HG03103 (cell line): Measurements from ENCODE around the gene GPATCH8.
A peak's percentile ranks its signal among the peaks of the same experiment; 100 is the strongest.
"Not testable (repeated sequence)": the region's sequence is repeated elsewhere in the genome, so short reads cannot be mapped to it uniquely, and the experiment has no call there.

Source experiments
- ATAC-seq: cut with Tn5 transposase; IDR thresholded peaks from one replicate; pipeline ENCODE4 v1.9.1; 2021; ENCODE audit warnings: low read depth; ENCODE audit not compliant: unreplicated experiment

The GPATCH8 gene

GRCh38 chr17:44398692-44399691, 104.2 kb downstream of the GPATCH8 start:
- no peak for ATAC-seq

- no peak for ATAC-seq
These were observed 105.4 kb downstream of the GPATCH8 start for GRCh38 chr17:44397479-44398440.

DNA sequence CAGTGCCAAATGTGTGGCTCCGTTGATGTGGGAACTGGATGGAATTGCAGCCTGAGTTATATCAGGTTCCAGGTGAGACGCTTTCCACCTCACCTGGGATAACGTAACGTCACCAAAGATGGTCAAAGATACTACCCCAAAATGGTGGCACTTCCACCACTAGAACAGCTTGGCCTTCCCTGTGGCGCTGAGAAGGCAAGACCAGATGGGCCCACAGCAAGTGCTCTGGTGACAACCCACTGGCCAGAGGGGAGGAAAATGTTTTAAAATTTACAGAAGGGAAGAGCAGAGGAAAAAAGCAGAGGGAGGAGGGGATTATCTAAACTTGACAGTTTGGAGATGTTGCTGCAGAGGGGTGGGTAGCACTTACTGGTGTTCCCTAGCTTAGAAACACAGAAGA, 106.3 kb downstream of the GPATCH8 start:
- no peak for ATAC-seq

GRCh38 chr17:44394833-44395232, 108.4 kb downstream of the GPATCH8 start:
- no peak for ATAC-seq

- ATAC-seq = not testable (repeated sequence)
These were observed 109.1 kb downstream of the GPATCH8 start for GRCh38 chr17:44394112-44394511.

GRCh38 chr17:44390250-44390870, 112.8 kb downstream of the GPATCH8 start:
- ATAC-seq = no peak

DNA sequence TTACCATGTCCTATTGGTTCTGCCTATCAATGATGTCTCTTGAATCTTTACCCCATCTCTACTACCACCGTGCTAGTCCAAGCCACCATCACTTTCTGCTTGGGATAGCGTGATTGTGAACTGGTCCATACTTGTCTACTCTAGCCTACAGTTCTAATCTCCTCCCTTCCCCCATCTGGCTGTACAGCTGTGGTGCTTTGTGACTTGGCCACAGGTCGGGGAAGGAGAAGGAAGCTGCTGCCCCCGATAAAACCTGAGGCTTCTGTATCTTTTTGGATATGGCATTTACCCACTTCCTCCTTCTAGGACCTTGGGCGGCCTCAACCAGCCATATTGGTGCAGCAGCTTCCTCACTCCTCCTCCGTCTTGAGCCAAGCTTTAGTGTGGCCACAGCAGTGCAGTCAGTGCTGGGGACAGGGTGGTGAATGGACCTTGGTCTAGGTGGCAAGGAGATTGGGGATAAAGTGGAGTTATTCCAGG, 113.4 kb downstream of the GPATCH8 start:
- ATAC-seq = no peak

- ATAC-seq = no peak
These were observed 113.9 kb downstream of the GPATCH8 start, which contains the start of gene ITGA2B for GRCh38 chr17:44389281-44389680. TSS of gene ITGA2B (minus strand) at chr17:44389649. CDS start at chr17:44389473, 176 bp downstream.

DNA sequence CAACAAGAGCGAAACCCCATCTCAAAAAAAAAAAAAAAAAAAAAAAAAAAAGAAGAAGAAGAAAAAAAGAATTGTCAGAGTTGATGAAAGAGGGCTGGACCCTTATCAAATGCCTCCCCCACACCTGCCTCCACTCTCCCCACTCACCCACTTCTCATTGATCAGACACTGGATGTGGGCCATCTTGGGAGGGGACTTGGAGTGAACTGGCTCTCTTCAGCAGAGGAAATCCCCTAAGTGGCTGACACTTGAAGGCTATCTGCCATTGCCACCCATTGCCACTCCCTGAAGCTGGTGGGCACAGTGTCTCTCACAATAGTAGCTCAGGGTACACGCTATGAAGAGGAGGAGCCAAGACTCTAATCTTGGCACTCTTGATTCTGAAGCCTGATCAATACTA, 115.4 kb downstream of the GPATCH8 start:
- ATAC-seq = no peak

- no peak for ATAC-seq
These were observed 117.1 kb downstream of the GPATCH8 start for GRCh38 chr17:44386182-44386525.

GRCh38 chr17:44385287-44386181, 117.7 kb downstream of the GPATCH8 start:
- peak; percentile 49 for ATAC-seq

GRCh38 chr17:44384823-44385286, 118.4 kb downstream of the GPATCH8 start:
- ATAC-seq = no peak

DNA sequence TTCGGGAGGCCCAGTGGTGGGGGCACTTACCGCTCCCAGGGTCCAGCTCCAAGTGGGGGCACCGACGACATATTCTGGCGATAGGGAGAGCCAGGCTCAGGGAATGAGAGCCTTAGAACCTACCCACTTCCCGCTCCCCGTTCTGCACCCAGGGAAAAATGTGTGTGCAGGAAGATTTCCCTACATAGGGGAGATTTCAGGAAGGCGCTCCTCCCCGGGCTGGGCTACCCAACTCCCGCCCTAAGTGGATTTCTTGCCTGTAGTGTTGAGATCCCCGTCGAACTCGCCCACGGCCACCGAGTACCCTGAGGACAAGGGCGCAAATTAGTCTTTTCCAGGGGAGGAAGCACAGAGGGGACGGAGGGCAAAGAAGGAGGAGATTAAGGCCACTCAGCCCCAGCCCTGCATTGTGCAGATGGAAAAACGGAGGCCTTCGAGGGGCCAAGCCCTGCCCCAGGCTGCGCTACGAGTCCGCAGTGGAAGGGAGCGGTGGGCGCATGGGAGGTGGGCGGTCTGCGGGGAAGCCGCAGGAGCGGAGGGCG, 118.9 kb downstream of the GPATCH8 start:
- no peak for ATAC-seq

DNA sequence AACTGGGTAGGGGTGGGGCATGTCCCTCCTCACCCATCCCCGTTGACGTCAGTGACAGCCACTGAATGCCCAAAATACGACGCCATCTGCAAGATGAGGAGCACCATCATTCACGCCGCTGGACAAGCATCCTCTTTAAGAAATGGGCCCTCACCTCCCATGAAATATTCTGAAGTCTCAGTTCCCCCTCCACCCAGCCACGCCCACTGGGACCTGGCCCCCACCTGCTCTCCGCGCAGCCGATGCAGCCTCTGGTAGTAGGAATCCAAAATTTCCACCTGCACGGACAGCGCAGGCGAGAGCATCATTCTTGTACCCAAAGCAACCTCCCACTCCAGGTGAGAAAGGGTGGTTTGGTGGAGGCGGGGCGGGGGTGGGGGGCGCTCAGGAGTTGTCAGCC, 119.3 kb downstream of the GPATCH8 start:
- no peak for ATAC-seq

DNA sequence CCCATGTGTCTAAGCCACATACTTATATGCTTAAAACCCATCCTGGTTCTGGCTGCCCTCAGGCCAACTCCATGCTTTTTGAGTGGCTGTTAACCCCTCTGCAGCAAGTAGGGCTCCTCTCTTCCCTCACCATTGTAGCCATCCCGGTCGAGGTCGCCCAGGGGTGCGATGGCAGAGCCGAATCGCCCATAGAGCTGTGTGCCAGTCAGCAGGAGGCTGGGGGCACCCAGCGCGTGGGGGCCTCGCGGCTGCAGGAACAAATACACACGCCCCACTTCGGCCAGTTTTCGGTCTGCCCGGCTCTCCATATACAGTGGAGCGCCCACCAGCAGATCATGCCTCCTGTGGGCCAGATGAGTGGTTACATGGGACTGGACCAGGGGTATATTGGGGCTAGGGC, 119.8 kb downstream of the GPATCH8 start:
- no peak for ATAC-seq

DNA sequence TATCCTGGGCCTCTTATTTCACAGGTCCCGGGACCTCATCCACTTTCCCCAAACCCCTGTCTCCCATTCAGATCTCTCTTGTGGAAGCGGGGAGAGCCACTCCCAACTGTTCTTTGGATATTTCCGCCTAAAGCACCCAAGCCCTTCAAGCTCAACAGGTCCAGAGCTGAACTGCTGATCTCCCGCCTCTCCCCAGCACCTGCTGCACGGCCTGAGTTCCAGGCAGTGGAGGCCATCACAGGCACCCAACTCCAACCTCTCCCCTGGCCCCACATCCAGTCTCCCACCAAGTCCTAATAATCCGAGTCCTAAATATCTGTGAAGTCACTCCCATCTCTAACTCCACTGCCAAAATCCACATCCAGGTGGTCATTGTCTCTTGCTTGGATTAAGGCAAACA, 120.3 kb downstream of the GPATCH8 start:
- ATAC-seq = no peak

DNA sequence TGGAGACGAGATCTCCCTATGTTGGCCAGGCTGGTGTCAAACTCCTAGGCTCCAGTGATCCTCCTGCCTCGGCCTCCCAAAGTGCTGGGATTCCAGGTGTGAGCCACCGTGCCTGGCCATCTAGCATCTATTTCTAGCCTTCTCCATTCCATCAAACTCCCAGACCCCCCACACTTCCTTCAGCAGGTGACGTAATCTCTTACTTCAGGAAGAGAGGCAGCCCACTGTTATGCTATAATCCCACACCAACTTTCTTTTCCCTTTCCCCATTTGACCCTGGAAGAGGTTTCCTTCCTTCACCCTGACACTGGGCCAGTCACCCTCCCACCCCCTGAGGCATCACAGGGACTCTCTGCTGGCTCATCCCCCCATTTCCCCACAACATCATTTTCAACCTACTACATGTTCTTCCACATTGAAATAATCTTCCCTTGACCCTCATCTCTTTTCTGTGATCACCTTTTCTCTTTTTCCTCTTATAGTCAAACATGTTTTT, 121.3 kb downstream of the GPATCH8 start:
- no peak for ATAC-seq

GRCh38 chr17:44380767-44381166, 122.4 kb downstream of the GPATCH8 start:
- no peak for ATAC-seq

GRCh38 chr17:44379887-44380286, 123.3 kb downstream of the GPATCH8 start:
- no peak for ATAC-seq
